Activated naive CD8-positive, alpha-beta T cell treated with anti-CD3 and anti-CD28 coated beads for 36 hours (primary cell): ENCODE results near the gene MTRF1. TPM values are rescaled to one million over a fixed set of nuclear protein-coding genes. Genes with fewer than 3 reads are reported as not detected.

Experiments
- DNase-seq: peaks from one replicate; pipeline ENCODE4 v3.0.0; 2021
- H3K27ac Mint-ChIP-seq: one replicate; pipeline ENCODE4 v1.8.0; 2022; ENCODE audit warnings: mild to moderate bottlenecking, moderate library complexity, mixed read lengths
- H3K27me3 Mint-ChIP-seq: one replicate; pipeline ENCODE4 v1.8.0; 2022; ENCODE audit warnings: mild to moderate bottlenecking, mixed read lengths
- H3K36me3 Mint-ChIP-seq: one replicate; pipeline ENCODE4 v1.8.0; 2021; ENCODE audit warnings: mild to moderate bottlenecking, mixed read lengths
- H3K4me1 Mint-ChIP-seq: one replicate; pipeline ENCODE4 v1.8.0; 2021; ENCODE audit warnings: mixed read lengths
- H3K4me3 Mint-ChIP-seq: one replicate; pipeline ENCODE4 v1.8.0; 2022; ENCODE audit warnings: mild to moderate bottlenecking, moderate library complexity, mixed read lengths
- H3K9me3 Mint-ChIP-seq: one replicate; pipeline ENCODE4 v1.8.0; 2022; ENCODE audit warnings: mixed read lengths
- total RNA-seq, 2 experiments: library from RNA; stranded (reverse); gene quantifications; one replicate each; pipeline ENCODE4 v1.2.3, GENCODE V29; 2021

Gene MTRF1
- 10 to 100 TPM; 18.8 to 19.7 TPM for total RNA-seq

GRCh38 chr13:41263261-41263971 lies at the start of gene MTRF1:
Gene MTRF1 (minus strand): TSS chr13:41263576. CDS start chr13:41260907, 2,669 bp downstream.
- peaks cover 18% of the 10 kb centered on the region for H3K4me1 Mint-ChIP-seq

GRCh38 chr13:41313117-41313516 lies 49.7 kb upstream of the MTRF1 start:
- Mint-ChIP-seq H3K4me3 (peak overlapping the region; percentile 94), H3K4me1 (peaks cover 47% of the 10 kb centered on the region), H3K27me3 (peaks cover 3% of the 10 kb centered on the region), H3K27ac (peak overlapping the region; percentile 45), H3K36me3 (peaks cover 31% of the 10 kb centered on the region), H3K9me3 (no peaks in the 10 kb centered on the region)
- DNase-seq: no peak

More at GRCh38 chr13:41263261-41263971, at the start of gene MTRF1:
- H3K9me3 Mint-ChIP-seq: peaks cover 7% of the 10 kb centered on the region
- peaks cover 31% of the 10 kb centered on the region for H3K36me3 Mint-ChIP-seq
- DNase-seq: peak; percentile 79
- H3K27me3 Mint-ChIP-seq: no peaks in the 10 kb centered on the region
- peak within 1 kb of the TSS; percentile 98 for H3K4me3 Mint-ChIP-seq
- peak within 1 kb of the TSS; percentile 96 for H3K27ac Mint-ChIP-seq

- DNase-seq: no peak
- H3K27ac Mint-ChIP-seq: peak overlapping the region; percentile 94
- H3K4me3 Mint-ChIP-seq: peak overlapping the region; percentile 94
- H3K9me3 Mint-ChIP-seq: no peaks in the 10 kb centered on the region
- peaks cover 3% of the 10 kb centered on the region for H3K27me3 Mint-ChIP-seq
- H3K4me1 Mint-ChIP-seq: peaks cover 38% of the 10 kb centered on the region
- peaks cover 21% of the 10 kb centered on the region for H3K36me3 Mint-ChIP-seq
Observed at GRCh38 chr13:41312176-41312500, 48.8 kb upstream of the MTRF1 start.

DNA sequence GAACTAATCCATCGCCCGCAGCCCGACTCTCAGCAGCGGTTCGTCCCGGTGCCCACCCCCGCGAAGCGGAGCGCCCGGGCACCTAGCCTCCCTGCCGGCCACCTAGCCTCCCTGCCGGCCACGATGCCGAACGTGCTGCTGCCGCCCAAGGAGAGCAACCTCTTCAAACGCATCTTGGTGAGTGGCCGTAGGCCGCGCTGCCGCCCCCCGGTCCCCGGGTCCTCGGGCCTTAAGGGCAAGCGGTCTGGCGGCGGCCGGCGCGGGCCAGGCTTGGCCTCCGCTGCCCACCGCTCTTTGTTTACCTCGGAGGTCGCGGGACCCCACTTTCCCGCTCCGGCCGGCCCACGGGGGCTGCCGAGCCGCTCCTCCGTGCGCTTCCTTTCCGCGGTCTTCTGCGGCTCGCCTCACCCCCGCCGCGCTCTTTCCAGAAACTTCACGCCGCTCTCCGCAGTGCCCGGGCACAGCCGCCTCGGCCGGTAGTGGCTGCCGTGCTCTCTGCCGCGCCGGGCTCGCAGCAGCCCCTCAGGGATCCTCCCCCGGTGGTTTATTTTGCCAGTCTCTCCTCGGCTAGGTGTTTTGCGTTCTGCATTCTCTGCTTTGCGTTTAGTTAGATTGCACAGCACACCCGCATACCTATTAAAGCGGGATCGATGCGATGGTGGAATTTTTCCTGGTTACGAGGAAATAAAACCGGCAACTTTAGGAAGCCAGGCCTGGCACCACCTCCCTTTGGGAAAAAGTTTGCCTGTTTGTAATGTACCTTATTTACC lies 48.2 kb upstream of the MTRF1 start:
- DNase-seq: peak; percentile 62
- Mint-ChIP-seq H3K27ac (peak overlapping the region; percentile 94), H3K4me1 (peaks cover 35% of the 10 kb centered on the region), H3K4me3 (peak overlapping the region; percentile 94), H3K9me3 (no peaks in the 10 kb centered on the region), H3K27me3 (peaks cover 3% of the 10 kb centered on the region), H3K36me3 (peaks cover 17% of the 10 kb centered on the region)

DNA sequence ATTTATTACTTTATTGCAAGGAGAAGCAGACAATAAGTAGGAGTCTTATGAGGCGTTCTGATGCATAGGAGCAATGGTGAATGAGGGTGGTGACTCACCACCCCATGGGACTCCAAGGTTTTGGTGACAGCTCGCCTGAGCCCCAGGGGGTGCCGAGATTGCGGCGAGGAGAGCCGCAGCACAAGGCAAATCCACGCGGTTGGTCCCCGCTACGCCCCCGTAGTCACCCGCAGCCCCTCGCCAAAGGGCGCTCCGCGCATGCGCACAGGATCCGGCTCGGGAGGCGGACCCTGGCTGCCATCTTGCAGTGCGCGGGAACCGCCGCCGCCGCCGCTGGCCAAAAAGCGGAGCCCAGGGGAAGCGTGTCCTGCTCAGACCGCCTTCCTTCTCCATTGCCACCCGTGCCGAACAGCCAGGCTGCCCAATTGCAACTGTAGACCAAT lies 47.6 kb upstream of the MTRF1 start, which contains the start of gene NAA16:
TSS of gene NAA16 (plus strand) at position 305 of the 443 bp plus-strand sequence. CDS start 262 bp downstream, outside the sequence.
- H3K27ac Mint-ChIP-seq: peak within 1 kb of the TSS; percentile 94
- DNase-seq: peak; percentile 99

GRCh38 chr13:41307884-41308640 lies 44.7 kb upstream of the MTRF1 start:
- peaks cover 3% of the 10 kb centered on the region for H3K27me3 Mint-ChIP-seq
- H3K9me3 Mint-ChIP-seq: no peaks in the 10 kb centered on the region
- H3K4me1 Mint-ChIP-seq: peaks cover 11% of the 10 kb centered on the region
- H3K4me3 Mint-ChIP-seq: no peak overlapping the region
- no peak overlapping the region for H3K27ac Mint-ChIP-seq
- no peak for DNase-seq
- peaks cover 9% of the 10 kb centered on the region for H3K36me3 Mint-ChIP-seq

More for the DNA sequence above, 47.6 kb upstream of the MTRF1 start, which contains the start of gene NAA16:
- peaks cover 3% of the 10 kb centered on the region for H3K27me3 Mint-ChIP-seq
- peak within 1 kb of the TSS; percentile 94 for H3K4me3 Mint-ChIP-seq
- H3K9me3 Mint-ChIP-seq: no peaks in the 10 kb centered on the region
- H3K36me3 Mint-ChIP-seq: peaks cover 16% of the 10 kb centered on the region
- H3K4me1 Mint-ChIP-seq: peaks cover 35% of the 10 kb centered on the region

- H3K9me3 Mint-ChIP-seq: no peaks in the 10 kb centered on the region
- H3K4me3 Mint-ChIP-seq: no peak overlapping the region
- H3K36me3 Mint-ChIP-seq: peaks cover 4% of the 10 kb centered on the region
- H3K4me1 Mint-ChIP-seq: peaks cover 11% of the 10 kb centered on the region
- H3K27ac Mint-ChIP-seq: no peak overlapping the region
- no peak for DNase-seq
- H3K27me3 Mint-ChIP-seq: peaks cover 3% of the 10 kb centered on the region
Observed at GRCh38 chr13:41306271-41307145, 43.1 kb upstream of the MTRF1 start.

DNA sequence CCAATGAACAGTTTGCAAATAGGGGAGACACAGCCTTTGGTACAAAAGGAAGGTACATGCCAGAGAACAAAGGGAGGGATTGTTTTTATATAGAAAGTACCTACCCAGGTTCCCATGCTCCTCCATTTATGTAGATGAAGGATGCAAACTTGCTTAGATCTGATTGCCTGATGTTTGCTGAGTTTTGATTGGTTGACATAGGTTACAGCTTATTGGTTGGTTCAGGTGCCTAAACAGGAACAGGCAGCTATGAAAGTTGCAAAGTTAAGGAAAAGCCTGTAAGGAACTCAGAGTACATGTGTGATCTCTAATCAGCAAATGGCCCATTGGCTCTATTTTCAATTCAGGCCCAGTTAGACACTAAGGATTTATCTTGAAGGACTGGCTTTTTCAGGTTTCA lies 41.2 kb upstream of the MTRF1 start:
- no peak overlapping the region for H3K27ac Mint-ChIP-seq
- H3K4me1 Mint-ChIP-seq: peaks cover 7% of the 10 kb centered on the region
- H3K9me3 Mint-ChIP-seq: no peaks in the 10 kb centered on the region
- no peaks in the 10 kb centered on the region for H3K27me3 Mint-ChIP-seq
- DNase-seq: no peak
- H3K4me3 Mint-ChIP-seq: no peak overlapping the region
- no peaks in the 10 kb centered on the region for H3K36me3 Mint-ChIP-seq

DNA sequence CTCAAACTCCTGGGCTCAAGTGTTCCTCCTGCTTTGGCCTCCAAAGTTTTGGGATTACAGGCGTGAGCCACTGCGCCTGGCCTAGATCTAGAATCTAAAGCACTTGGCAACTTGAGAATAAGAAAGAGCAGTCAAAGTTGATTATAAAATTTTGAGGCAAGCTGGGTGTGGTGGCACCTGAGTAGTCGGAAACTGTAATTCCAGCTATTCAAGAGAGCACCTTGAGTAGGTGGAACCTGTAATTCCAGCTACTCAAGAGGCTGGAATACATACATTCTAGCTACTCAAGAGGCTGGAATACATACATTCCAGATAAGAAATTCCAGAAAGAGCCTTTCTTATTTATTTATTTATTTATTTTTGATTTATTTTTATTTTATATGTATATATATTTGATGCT lies 39.4 kb upstream of the MTRF1 start:
- no peaks in the 10 kb centered on the region for H3K27me3 Mint-ChIP-seq
- no peak for DNase-seq
- H3K4me1 Mint-ChIP-seq: peaks cover 11% of the 10 kb centered on the region
- H3K27ac Mint-ChIP-seq: no peak overlapping the region
- no peaks in the 10 kb centered on the region for H3K9me3 Mint-ChIP-seq
- no peak overlapping the region for H3K4me3 Mint-ChIP-seq
- no peaks in the 10 kb centered on the region for H3K36me3 Mint-ChIP-seq

GRCh38 chr13:41299316-41300094 lies 36.1 kb upstream of the MTRF1 start:
- Mint-ChIP-seq H3K4me1 (peaks cover 8% of the 10 kb centered on the region), H3K27me3 (no peaks in the 10 kb centered on the region), H3K36me3 (no peaks in the 10 kb centered on the region), H3K27ac (no peak overlapping the region), H3K9me3 (no peaks in the 10 kb centered on the region), H3K4me3 (no peak overlapping the region)
- DNase-seq: no peak

DNA sequence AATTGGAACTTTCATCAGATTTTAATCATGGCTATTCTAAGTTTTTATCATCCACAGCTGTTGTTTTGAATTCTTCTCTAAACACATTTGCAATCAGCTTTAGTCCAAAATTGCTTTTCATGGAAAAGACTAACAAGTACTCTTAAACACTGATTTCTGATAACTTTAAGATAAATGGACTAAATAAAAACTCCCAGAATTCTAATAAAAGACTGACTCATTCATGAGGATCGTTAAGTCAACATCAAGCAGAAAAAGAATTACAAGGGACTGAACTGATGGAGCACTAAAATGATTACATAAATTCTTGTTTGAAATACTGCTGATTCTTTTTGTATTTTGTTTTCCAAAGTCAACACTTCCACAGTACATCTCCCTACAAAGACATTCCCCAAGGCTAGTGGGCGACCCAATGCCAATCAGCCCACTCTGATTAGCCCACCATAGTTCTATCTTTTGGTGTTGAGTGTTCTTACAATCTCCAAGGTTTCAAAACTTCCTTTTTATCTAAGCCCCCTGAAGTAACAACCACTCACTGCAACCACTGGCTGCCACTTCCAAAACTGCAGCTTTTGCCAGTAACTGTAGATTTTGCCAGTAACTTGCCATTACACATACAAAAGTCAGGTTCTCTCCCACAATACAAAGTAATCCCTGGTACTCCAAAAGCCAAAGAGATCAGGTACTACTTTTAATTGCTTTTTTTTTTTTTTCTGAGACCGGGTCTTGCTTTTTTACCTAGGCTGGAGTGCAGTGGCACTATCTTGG lies 33.7 kb upstream of the MTRF1 start:
- Mint-ChIP-seq H3K27me3 (no peaks in the 10 kb centered on the region), H3K4me3 (no peak overlapping the region), H3K4me1 (peaks cover 8% of the 10 kb centered on the region), H3K9me3 (no peaks in the 10 kb centered on the region), H3K27ac (no peak overlapping the region), H3K36me3 (no peaks in the 10 kb centered on the region)
- DNase-seq: no peak

- no peaks in the 10 kb centered on the region for H3K27me3 Mint-ChIP-seq
- DNase-seq: no peak
- no peak overlapping the region for H3K27ac Mint-ChIP-seq
- H3K4me1 Mint-ChIP-seq: peaks cover 8% of the 10 kb centered on the region
- H3K36me3 Mint-ChIP-seq: no peaks in the 10 kb centered on the region
- H3K9me3 Mint-ChIP-seq: peaks cover 2% of the 10 kb centered on the region
- no peak overlapping the region for H3K4me3 Mint-ChIP-seq
Observed at GRCh38 chr13:41295973-41296372, 32.6 kb upstream of the MTRF1 start.

DNA sequence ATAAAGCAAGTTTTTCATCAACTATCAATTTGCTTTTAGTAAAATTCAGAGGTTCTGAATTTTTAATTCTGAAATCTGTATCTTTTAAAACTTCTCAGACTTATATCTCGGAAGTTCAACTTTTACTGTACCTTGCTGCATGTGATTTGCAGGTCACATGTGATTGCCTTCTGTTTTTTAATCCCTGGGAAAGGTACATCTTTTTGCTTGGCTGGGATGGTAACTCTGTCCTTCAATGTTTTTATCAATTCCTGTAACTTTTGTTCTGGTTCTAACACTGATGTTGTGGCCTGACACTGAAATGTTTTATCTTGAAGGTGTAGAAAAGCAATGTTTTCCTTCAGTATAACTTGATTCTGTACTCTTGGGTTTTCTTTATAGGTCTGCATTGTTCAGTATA lies 31.5 kb upstream of the MTRF1 start:
- peaks cover 2% of the 10 kb centered on the region for H3K9me3 Mint-ChIP-seq

More for the DNA sequence above, 31.5 kb upstream of the MTRF1 start:
- DNase-seq: no peak
- no peak overlapping the region for H3K27ac Mint-ChIP-seq
- no peaks in the 10 kb centered on the region for H3K27me3 Mint-ChIP-seq
- H3K4me1 Mint-ChIP-seq: peaks cover 8% of the 10 kb centered on the region
- H3K36me3 Mint-ChIP-seq: no peaks in the 10 kb centered on the region
- H3K4me3 Mint-ChIP-seq: no peak overlapping the region
